GM12878 (cell line): ENCODE measurements around the gene STON2. TPM values are rescaled to one million over a fixed set of nuclear protein-coding genes. Genes with fewer than 3 reads are reported as not detected.

ENCODE experiments used
- ATAC-seq: fragments of 200-7000 bp; cut with Tn5 transposase; 3 replicates; pipeline ENCODE4 v1.9.1; 2020; ENCODE audit warnings: mild to moderate bottlenecking, moderate library complexity
- BruUV-seq: library from RNA; stranded (reverse); fragments of 400-500 nt; replicated peaks from 2 replicates; lab custom pipeline; 2021; lab: Mats Ljungman, UMichigan
- CTCF ChIA-PET: fragments of 300-600 bp; sonication (Branson Sonifier 250); formaldehyde crosslinking; extraction: SDS; loops from one replicate; lab custom pipeline; 2021; ENCODE audit warnings: inconsistent platforms; lab: Yijun Ruan, JAX
- POLR2A ChIA-PET: fragments of 350-600 bp; formaldehyde crosslinking; extraction: SDS; loops from one replicate; lab custom pipeline; 2021; ENCODE audit warnings: inconsistent platforms; lab: Charles Lee
- RAD21 ChIA-PET: fragments of 300-600 bp; sonication (Branson Sonifier 250); formaldehyde crosslinking; loops from one replicate; lab custom pipeline; 2023; ENCODE audit warnings: antibody characterized with exemption; ENCODE audit not compliant: unreplicated experiment; lab: Charles Lee
- SMC1A ChIA-PET: fragments of 300-600 bp; sonication (Branson Sonifier 250); formaldehyde crosslinking; loops from one replicate; lab custom pipeline; 2023; ENCODE audit not compliant: unreplicated experiment, uncharacterized antibody; lab: Charles Lee
- DNase-seq: peaks from one replicate; pipeline ENCODE4 v3.0.0-alpha.2; 2011; ENCODE audit warnings: low read depth, low spot score
- FAIRE-seq: peaks from 3 replicates; lab custom pipeline; 2011; peaks lifted over from hg19 to GRCh38; lab: Jason Lieb, UNC
- H2AFZ ChIP-seq: 2 replicates; pipeline ENCODE4 v1.6.0; 2011; ENCODE audit warnings: low read depth, low read length, control low read depth; ENCODE audit not compliant: control insufficient read depth
- H3K27ac ChIP-seq: 2 replicates; pipeline ENCODE4 v1.5.1; 2011; ENCODE audit warnings: control low read depth; ENCODE audit not compliant: control insufficient read depth, insufficient read depth
- H3K27me3 ChIP-seq, 2 experiments: replicated peaks in 1 of 2; 2 replicates each; pipeline versions ENCODE4 v1.6.0 to v1.6.1; 2011; ENCODE audit warnings: low read length in 1 of 2; ENCODE audit not compliant: control insufficient read depth in 2 of 2, insufficient read depth in 2 of 2
- H3K36me3 ChIP-seq, 2 experiments: 2 replicates each; pipeline ENCODE4 v1.5.1; 2011; ENCODE audit warnings: low read length in 1 of 2; ENCODE audit not compliant: control insufficient read depth in 2 of 2, insufficient read depth in 2 of 2
- H3K4me1 ChIP-seq: 2 replicates; pipeline ENCODE4 v1.6.1; 2011; ENCODE audit warnings: mild to moderate bottlenecking, low read length, moderate library complexity, mixed read lengths; ENCODE audit not compliant: control insufficient read depth, insufficient read depth
- H3K4me2 ChIP-seq: 2 replicates; pipeline ENCODE4 v1.6.0; 2011; ENCODE audit warnings: control low read depth; ENCODE audit not compliant: control insufficient read depth, insufficient read depth
- H3K4me3 ChIP-seq: fragments of 200-600 bp; sonication (generic); 2 replicates; pipeline ENCODE4 v1.5.1; 2016
- H3K79me2 ChIP-seq: 2 replicates; pipeline ENCODE4 v1.6.0; 2011; ENCODE audit warnings: low read length; ENCODE audit not compliant: control insufficient read depth, insufficient read depth
- H3K9ac ChIP-seq: 2 replicates; pipeline ENCODE4 v1.8.0; 2011; ENCODE audit warnings: low read length, control low read depth, mixed read lengths; ENCODE audit not compliant: control insufficient read depth, insufficient read depth
- H3K9me3 ChIP-seq: replicated peaks from 3 replicates; pipeline ENCODE4 v1.5.1; 2011; ENCODE audit warnings: mild to moderate bottlenecking, low read length; ENCODE audit not compliant: control insufficient read depth, insufficient read depth
- H4K20me1 ChIP-seq: 2 replicates; pipeline ENCODE4 v1.6.0; 2011; ENCODE audit not compliant: control insufficient read depth, insufficient read depth
- EP300 ChIP-seq, 2 experiments: fragments of 150-350 bp in 1 of 2; IDR thresholded peaks; 2 replicates each; pipeline ENCODE4 v1.6.1; 2011 to 2012; ENCODE audit warnings: low read depth in 2 of 2, low read length in 2 of 2, borderline replicate concordance in 1 of 2, improper control_type of control experiment in 1 of 2, inconsistent platforms in 1 of 2; ENCODE audit not compliant: control insufficient read depth in 1 of 2
- SMARCA5 ChIP-seq: fragments of 450-650 bp; IDR thresholded peaks from 2 replicates; pipeline ENCODE4 v1.6.1; 2017; ENCODE audit warnings: mild to moderate bottlenecking
- YY1 ChIP-seq: IDR thresholded peaks from 2 replicates; pipeline ENCODE4 v1.6.1; 2011; ENCODE audit warnings: low read depth, mild to moderate bottlenecking, low read length
- WGBS: methylation state at CpG from one replicate; pipeline ENCODE4 v1.1.6; 2016; ENCODE audit warnings: low lambda C conversion rate; ENCODE audit not compliant: insufficient replicate concordance, insufficient coverage; ENCODE audit errors: missing lambda C conversion rate; 5-methylcytosine and 5-hydroxymethylcytosine counted together
- in situ Hi-C: fragments of 300-500 bp; cut with MboI; formaldehyde crosslinking; loops from 9 replicates; pipeline ENCODE4 v1.14.3; 2018; ENCODE audit warnings: mixed read lengths
- intact Hi-C: fragments of 100-400 bp; cut with micrococcal nuclease; formaldehyde crosslinking; loops from one replicate; pipeline ENCODE4 v1.14.2; 2022; ENCODE audit not compliant: unreplicated experiment
- polyA plus RNA-seq, 11 experiments: library from polyadenylated mRNA; depleted of rRNA in 4 of 11; unstranded in 6 of 11; stranded (reverse) in 5 of 11; fragments of >200 nt; fragmentation: Nextera tagmentation in 4 of 11; fragmentation: Illumina TruSeq in 1 of 11; extraction: Ambion mirVana in 4 of 11; extraction: Trizol in 1 of 11; gene quantifications; 1 replicate in 1 of 11; 2 replicates in 10 of 11; pipeline versions ENCODE4 v1.2.1 to v1.2.3, GENCODE V29; 2011 to 2016; ENCODE audit warnings: inconsistent platforms in 2 of 11, missing spikeins in 2 of 11, low read depth in 1 of 11
- total RNA-seq, 4 experiments: library from RNA; depleted of rRNA in 3 of 4; stranded (reverse); fragments of >200 nt in 3 of 4; fragmentation: Illumina TruSeq in 1 of 4; extraction: Trizol in 1 of 4; gene quantifications; 2 replicates each; pipeline versions ENCODE4 v1.2.1 to v1.2.3, GENCODE V29; 2013 to 2021
- TF ChIP-seq, protein P1 (sequence below): fragments of 450-650 bp; IDR thresholded peaks from 2 replicates; pipeline ENCODE4 v1.6.1; 2017; ENCODE audit warnings: mild to moderate bottlenecking
- TF ChIP-seq, protein P2 (sequence below): fragments of 450-650 bp; IDR thresholded peaks from 2 replicates; pipeline ENCODE4 v1.6.1; 2016; ENCODE audit warnings: mild to moderate bottlenecking, moderate library complexity, borderline replicate concordance

The STON2 gene
- total and polyA plus RNA-seq, 10 of the 15 experiments (the other 5 are each of a cell fraction or from before 2014, with no cell fraction given) = 0.03 to 0.13 (median 0.03) TPM; not detected in 7

DNA sequence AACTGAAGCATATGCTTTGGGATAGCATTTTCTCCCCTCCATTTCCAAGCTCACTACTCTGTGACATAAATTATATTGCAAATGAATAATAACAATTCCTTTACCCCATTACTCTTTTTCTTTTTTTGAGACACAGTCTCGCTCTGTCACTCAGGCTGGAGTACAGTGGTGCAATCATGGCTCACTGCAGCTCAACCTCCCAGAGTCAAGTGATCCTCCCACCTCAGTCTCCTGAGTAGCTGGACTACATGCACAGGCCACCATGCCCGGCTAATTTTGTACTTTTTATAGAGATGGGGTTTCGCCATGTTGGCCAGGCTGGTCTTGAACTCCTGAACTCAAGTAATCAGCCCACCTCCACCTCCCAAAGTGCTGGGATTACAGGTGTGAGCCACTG, 130.1 kb downstream of the STON2 start:
- H2AFZ ChIP-seq = no peak overlapping the region
- H3K36me3 ChIP-seq = no peaks in the 10 kb centered on the region
- no peak overlapping the region for H3K9ac ChIP-seq
- intact Hi-C loops (loop anchor here (1.0 kb wide), 2 partner anchors 183 to 194 kb away; no protein-coding TSS in a partner anchor), in situ Hi-C loops (loop anchor here (5.0 kb wide), 1 partner anchor 182 kb away; no protein-coding TSS in a partner anchor)
- no TSS peak for BruUV-seq
- H3K79me2 ChIP-seq = no peaks in the 10 kb centered on the region
- H3K27ac ChIP-seq = no peak overlapping the region
- H3K4me2 ChIP-seq = no peak overlapping the region
- 0% methylated on average over 3 of the region's 3 CpGs for WGBS
- no peak overlapping the region for H3K4me3 ChIP-seq
- FAIRE-seq (no peak), ATAC-seq (no peak), DNase-seq (no peak)
- CTCF ChIA-PET = interaction anchor here (0.8 to 12.5 kb wide), 16 partner anchors 9 to 211 kb away, joined by 3 to 195 read pairs (median 4); no protein-coding TSS in a partner anchor
- H3K9me3 ChIP-seq = no peaks in the 10 kb centered on the region
- SMC1A ChIA-PET = interaction anchor here (0.6 to 7.5 kb wide), 13 partner anchors 10 to 806 kb away, joined by 3 to 110 read pairs (median 5); no protein-coding TSS in a partner anchor
- RAD21 ChIA-PET = interaction anchor here (0.8 to 8.6 kb wide), 5 partner anchors 140 to 264 kb away, joined by 3 to 79 read pairs (median 5); partner anchors contain the start of gene SEL1L
- H3K4me1 ChIP-seq = no peaks in the 10 kb centered on the region
- H4K20me1 ChIP-seq = no peaks in the 10 kb centered on the region
- no peaks in the 10 kb centered on the region; a peak in 1 of 4 replicates for H3K27me3 ChIP-seq
- POLR2A ChIA-PET = interaction anchor here (1.1 kb wide), 1 partner anchor 184 kb away, joined by 3 read pairs; no protein-coding TSS in a partner anchor
- no peak for TF ChIP-seq YY1
- TF ChIP-seq SMARCA5 = no peak

DNA sequence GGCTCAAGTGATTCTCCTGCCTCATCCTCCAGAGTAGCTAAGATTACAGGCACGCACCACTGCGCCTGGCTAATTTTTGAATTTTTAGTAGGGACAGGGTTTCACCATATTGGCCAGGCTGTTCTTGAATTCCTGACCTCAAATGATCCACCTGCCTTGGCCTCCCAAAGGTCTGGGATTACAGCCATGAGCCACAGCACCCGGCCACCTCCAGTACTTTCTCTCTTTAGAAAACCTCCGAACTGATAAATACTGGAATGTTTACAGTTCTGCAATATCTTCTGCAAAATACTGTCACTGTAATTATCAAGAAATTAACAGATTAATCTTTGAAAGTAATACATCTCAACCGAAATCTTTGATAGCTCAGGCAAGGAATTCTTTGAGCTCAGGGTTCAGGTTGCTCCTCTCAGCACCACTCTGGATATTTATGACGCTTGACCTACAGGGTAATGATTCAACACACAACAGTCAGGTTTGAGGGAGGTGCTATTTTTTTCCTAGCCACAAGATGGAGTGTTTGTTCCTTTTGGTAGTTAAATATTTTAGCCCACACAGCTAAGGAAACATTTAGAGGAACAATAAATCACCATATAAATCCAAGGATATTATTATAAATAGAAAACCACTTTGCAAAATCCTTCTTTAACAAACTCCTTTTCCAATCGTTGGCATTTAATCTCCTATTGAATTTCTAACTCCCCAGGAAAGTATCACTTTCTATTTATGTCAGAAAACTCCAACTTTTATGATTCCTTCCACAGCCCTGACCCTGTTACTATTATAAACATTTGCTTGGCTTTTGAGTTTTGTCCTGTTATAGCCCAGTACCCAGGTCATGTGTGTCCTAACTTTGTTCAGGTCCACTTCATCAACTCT, 130.8 kb downstream of the STON2 start:
- H3K36me3 ChIP-seq = no peaks in the 10 kb centered on the region
- H3K27me3 ChIP-seq = no peaks in the 10 kb centered on the region; a peak in 1 of 4 replicates
- H3K9ac ChIP-seq = no peak overlapping the region
- in situ Hi-C loops = no loop called here
- peak; percentile 94 for FAIRE-seq
- RAD21 ChIA-PET = interaction anchor here (0.8 to 8.6 kb wide), 8 partner anchors 32 to 264 kb away, joined by 3 to 79 read pairs (median 4); partner anchors contain the start of gene SEL1L
- H3K79me2 ChIP-seq = no peaks in the 10 kb centered on the region
- no peaks in the 10 kb centered on the region for H3K4me1 ChIP-seq
- H3K4me2 ChIP-seq = no peak overlapping the region
- intact Hi-C loops = loop anchor here (1.0 kb wide), 2 partner anchors 184 to 195 kb away; no protein-coding TSS in a partner anchor
- CTCF ChIA-PET = interaction anchor here (0.8 to 12.5 kb wide), 19 partner anchors 9 to 212 kb away, joined by 3 to 195 read pairs (median 4); no protein-coding TSS in a partner anchor
- ATAC-seq = peak; percentile 89
- H3K27ac ChIP-seq = no peak overlapping the region
- WGBS = 46% methylated on average over 7 of the region's 7 CpGs
- DNase-seq = peak; percentile 26
- BruUV-seq = no TSS peak
- no peaks in the 10 kb centered on the region for H3K9me3 ChIP-seq
- SMC1A ChIA-PET = interaction anchor here (0.6 to 7.5 kb wide), 17 partner anchors 9 to 805 kb away, joined by 3 to 110 read pairs (median 3); partner anchors contain the start of gene SEL1L
- no peak overlapping the region for H2AFZ ChIP-seq
- no peaks in the 10 kb centered on the region for H4K20me1 ChIP-seq
- POLR2A ChIA-PET = interaction anchor here (1.1 kb wide), 1 partner anchor 184 kb away, joined by 3 read pairs; no protein-coding TSS in a partner anchor
- H3K4me3 ChIP-seq = no peak overlapping the region
- TF ChIP-seq, protein P1, sequence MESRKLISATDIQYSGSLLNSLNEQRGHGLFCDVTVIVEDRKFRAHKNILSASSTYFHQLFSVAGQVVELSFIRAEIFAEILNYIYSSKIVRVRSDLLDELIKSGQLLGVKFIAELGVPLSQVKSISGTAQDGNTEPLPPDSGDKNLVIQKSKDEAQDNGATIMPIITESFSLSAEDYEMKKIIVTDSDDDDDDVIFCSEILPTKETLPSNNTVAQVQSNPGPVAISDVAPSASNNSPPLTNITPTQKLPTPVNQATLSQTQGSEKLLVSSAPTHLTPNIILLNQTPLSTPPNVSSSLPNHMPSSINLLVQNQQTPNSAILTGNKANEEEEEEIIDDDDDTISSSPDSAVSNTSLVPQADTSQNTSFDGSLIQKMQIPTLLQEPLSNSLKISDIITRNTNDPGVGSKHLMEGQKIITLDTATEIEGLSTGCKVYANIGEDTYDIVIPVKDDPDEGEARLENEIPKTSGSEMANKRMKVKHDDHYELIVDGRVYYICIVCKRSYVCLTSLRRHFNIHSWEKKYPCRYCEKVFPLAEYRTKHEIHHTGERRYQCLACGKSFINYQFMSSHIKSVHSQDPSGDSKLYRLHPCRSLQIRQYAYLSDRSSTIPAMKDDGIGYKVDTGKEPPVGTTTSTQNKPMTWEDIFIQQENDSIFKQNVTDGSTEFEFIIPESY = no peak
- TF ChIP-seq, protein P2, sequence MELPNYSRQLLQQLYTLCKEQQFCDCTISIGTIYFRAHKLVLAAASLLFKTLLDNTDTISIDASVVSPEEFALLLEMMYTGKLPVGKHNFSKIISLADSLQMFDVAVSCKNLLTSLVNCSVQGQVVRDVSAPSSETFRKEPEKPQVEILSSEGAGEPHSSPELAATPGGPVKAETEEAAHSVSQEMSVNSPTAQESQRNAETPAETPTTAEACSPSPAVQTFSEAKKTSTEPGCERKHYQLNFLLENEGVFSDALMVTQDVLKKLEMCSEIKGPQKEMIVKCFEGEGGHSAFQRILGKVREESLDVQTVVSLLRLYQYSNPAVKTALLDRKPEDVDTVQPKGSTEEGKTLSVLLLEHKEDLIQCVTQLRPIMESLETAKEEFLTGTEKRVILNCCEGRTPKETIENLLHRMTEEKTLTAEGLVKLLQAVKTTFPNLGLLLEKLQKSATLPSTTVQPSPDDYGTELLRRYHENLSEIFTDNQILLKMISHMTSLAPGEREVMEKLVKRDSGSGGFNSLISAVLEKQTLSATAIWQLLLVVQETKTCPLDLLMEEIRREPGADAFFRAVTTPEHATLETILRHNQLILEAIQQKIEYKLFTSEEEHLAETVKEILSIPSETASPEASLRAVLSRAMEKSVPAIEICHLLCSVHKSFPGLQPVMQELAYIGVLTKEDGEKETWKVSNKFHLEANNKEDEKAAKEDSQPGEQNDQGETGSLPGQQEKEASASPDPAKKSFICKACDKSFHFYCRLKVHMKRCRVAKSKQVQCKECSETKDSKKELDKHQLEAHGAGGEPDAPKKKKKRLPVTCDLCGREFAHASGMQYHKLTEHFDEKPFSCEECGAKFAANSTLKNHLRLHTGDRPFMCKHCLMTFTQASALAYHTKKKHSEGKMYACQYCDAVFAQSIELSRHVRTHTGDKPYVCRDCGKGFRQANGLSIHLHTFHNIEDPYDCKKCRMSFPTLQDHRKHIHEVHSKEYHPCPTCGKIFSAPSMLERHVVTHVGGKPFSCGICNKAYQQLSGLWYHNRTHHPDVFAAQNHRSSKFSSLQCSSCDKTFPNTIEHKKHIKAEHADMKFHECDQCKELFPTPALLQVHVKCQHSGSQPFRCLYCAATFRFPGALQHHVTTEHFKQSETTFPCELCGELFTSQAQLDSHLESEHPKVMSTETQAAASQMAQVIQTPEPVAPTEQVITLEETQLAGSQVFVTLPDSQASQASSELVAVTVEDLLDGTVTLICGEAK = no peak
- TF ChIP-seq EP300 (IDR thresholded peaks at IDR 0.05; ENCODE audit: borderline replicate concordance in 1 of 2, control insufficient read depth in 1 of 2, low read depth in 2 of 2, low read length in 2 of 2) = no peak
